ENCODE results near the gene TPCN1. TPM values are rescaled to one million over a fixed set of nuclear protein-coding genes. Genes with fewer than 3 reads are reported as not detected.
"Not testable (repeated sequence)": the region's sequence is repeated elsewhere in the genome, so short reads cannot be mapped to it uniquely, and the experiment has no call there.

The TPCN1 gene
- total RNA-seq, 1 experiment from 2014 or later: 13.5 TPM

GRCh38 chr12:113204804-113205203 is 16.5 kb upstream of the TPCN1 start:
- no peak overlapping the region for H4K8ac ChIP-seq (replicated peaks; ENCODE audit: insufficient read length, low read depth, low read length)
- H2BK5ac ChIP-seq (ENCODE audit: insufficient read length, low read length): no peak overlapping the region
- peaks cover 12 to 14% of the 10 kb centered on the region in 2 experiments for H3K4me1 Mint-ChIP-seq
- no peak overlapping the region for H3K9ac ChIP-seq (ENCODE audit: extremely low read depth, insufficient read length, low read length)
- H3K27me3 Mint-ChIP-seq (ENCODE audit: low read depth): no peaks in the 10 kb centered on the region; the same call in 1 of the 2 replicates
- WGBS (ENCODE audit: extremely low coverage, insufficient read length, low lambda C conversion rate): no CpG with 5 or more reads among the region's 3 CpGs
- no peaks in the 10 kb centered on the region for H3K79me2 ChIP-seq (ENCODE audit: insufficient read depth, low read length)
- H2BK120ac ChIP-seq (ENCODE audit: low read depth, low read length, poor library complexity, severe bottlenecking): no peak overlapping the region
- H4K91ac ChIP-seq (ENCODE audit: insufficient read length, low read depth, low read length): no peak overlapping the region
- no peak for DNase-seq
- no peaks in the 10 kb centered on the region for H3K23me2 ChIP-seq (ENCODE audit: insufficient read length, low read depth, low read length, poor library complexity, severe bottlenecking)
- no peak overlapping the region for H2BK15ac ChIP-seq (ENCODE audit: low read depth, low read length)
- H4K5ac ChIP-seq (ENCODE audit: insufficient read length, low read depth, low read length): no peak overlapping the region
- no peaks in the 10 kb centered on the region for H4K20me1 ChIP-seq (ENCODE audit: control insufficient read depth, insufficient read depth, insufficient read length)
- no peak overlapping the region for H3K27ac ChIP-seq (ENCODE audit: insufficient read length, low read depth, low read length)
- no peak overlapping the region for H2AK5ac ChIP-seq (ENCODE audit: insufficient read length, low read length)
- H3K23ac ChIP-seq (ENCODE audit: insufficient read length, low read depth, low read length): no peak overlapping the region
- H2BK12ac ChIP-seq (ENCODE audit: insufficient read length, low read depth, low read length): no peak overlapping the region
- H3K4me2 ChIP-seq (ENCODE audit: insufficient read depth, insufficient read length, low read length): no peak overlapping the region
- no peaks in the 10 kb centered on the region for H3K79me1 ChIP-seq (ENCODE audit: insufficient read depth, low read depth, low read length, poor library complexity, severe bottlenecking)
- H3K27me3 ChIP-seq (ENCODE audit: insufficient read depth, low read length): no peaks in the 10 kb centered on the region
- H3K27ac Mint-ChIP-seq: no peak overlapping the region
- no peak overlapping the region for H3K56ac ChIP-seq (ENCODE audit: insufficient read length, low read depth, low read length)
- peaks cover 0 to 6% of the 10 kb centered on the region in 2 experiments; a peak in 1 of 5 replicates for H3K9me3 Mint-ChIP-seq
- H3K18ac ChIP-seq (ENCODE audit: insufficient read length, low read depth, low read length): no peak overlapping the region
- TF ChIP-seq CTCF (conservative IDR thresholded peaks at IDR 0.05): no peak
- peaks cover 2 to 13% (median 6%) of the 10 kb centered on the region in 3 experiments; a peak in 6 of 7 replicates for H3K36me3 Mint-ChIP-seq (ENCODE audit: insufficient read depth in 1 of 3, low read depth in 3 of 3)
- no peak overlapping the region for H3K4me3 Mint-ChIP-seq
- H2BK20ac ChIP-seq (ENCODE audit: low read depth, low read length, poor library complexity, severe bottlenecking): no peak overlapping the region
- no peak overlapping the region for H2AFZ ChIP-seq (ENCODE audit: low read length)
- H3K4ac ChIP-seq (ENCODE audit: low read depth, low read length): no peak overlapping the region
- H3K4me1 ChIP-seq (ENCODE audit: insufficient read depth, low read length): peaks cover 3% of the 10 kb centered on the region; the same call in 1 of the 2 replicates
- no peaks in the 10 kb centered on the region for H3K9me3 ChIP-seq (ENCODE audit: control insufficient read depth, low read depth, low read length)
- no peak overlapping the region for H3K14ac ChIP-seq (ENCODE audit: insufficient read depth, low read length)
- no peak overlapping the region for H3T11ph ChIP-seq (ENCODE audit: low read length)

DNA sequence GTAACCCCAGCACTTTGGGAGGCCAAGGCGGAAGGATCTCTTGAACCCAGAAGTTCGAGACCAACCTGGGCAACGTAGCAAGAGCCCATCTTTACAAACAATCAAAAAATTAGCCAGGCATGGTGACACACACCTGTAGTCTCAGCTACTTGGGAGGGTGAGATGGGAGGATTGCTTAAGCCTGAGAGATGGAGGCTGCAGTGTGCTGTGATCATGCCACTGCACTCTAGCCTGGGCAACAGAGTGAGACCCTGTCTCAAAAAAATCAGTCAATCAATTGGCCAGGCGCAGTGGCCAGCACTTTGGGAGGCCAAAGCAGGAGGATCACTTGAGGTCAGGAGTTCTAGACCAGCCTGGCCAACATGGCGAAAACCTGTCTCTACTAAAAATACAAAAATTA is 14.5 kb upstream of the TPCN1 start:
- H3K27me3 ChIP-seq (ENCODE audit: insufficient read depth, low read length); H3K18ac ChIP-seq (ENCODE audit: insufficient read length, low read depth, low read length); H2AK5ac ChIP-seq (ENCODE audit: insufficient read length, low read length); H3K79me2 ChIP-seq (ENCODE audit: insufficient read depth, low read length); H2BK12ac ChIP-seq (ENCODE audit: insufficient read length, low read depth, low read length); H3K27ac ChIP-seq (ENCODE audit: insufficient read length, low read depth, low read length); H2BK120ac ChIP-seq (ENCODE audit: low read depth, low read length, poor library complexity, severe bottlenecking); H3K9ac ChIP-seq (ENCODE audit: extremely low read depth, insufficient read length, low read length); H3K4me1 ChIP-seq (ENCODE audit: insufficient read depth, low read length); H2BK5ac ChIP-seq (ENCODE audit: insufficient read length, low read length); H3K27me3 Mint-ChIP-seq (ENCODE audit: low read depth); DNase-seq; H3K79me1 ChIP-seq (ENCODE audit: insufficient read depth, low read depth, low read length, poor library complexity, severe bottlenecking); H3K9me3 Mint-ChIP-seq; H3K4me3 Mint-ChIP-seq; H4K20me1 ChIP-seq (ENCODE audit: control insufficient read depth, insufficient read depth, insufficient read length); H3K56ac ChIP-seq (ENCODE audit: insufficient read length, low read depth, low read length); H2AFZ ChIP-seq (ENCODE audit: low read length); H4K8ac ChIP-seq (replicated peaks; ENCODE audit: insufficient read length, low read depth, low read length); H3K23me2 ChIP-seq (ENCODE audit: insufficient read length, low read depth, low read length, poor library complexity, severe bottlenecking); H2BK15ac ChIP-seq (ENCODE audit: low read depth, low read length); H2BK20ac ChIP-seq (ENCODE audit: low read depth, low read length, poor library complexity, severe bottlenecking); H4K5ac ChIP-seq (ENCODE audit: insufficient read length, low read depth, low read length); H3K9me3 ChIP-seq (ENCODE audit: control insufficient read depth, low read depth, low read length); H3K14ac ChIP-seq (ENCODE audit: insufficient read depth, low read length); H3T11ph ChIP-seq (ENCODE audit: low read length); H4K91ac ChIP-seq (ENCODE audit: insufficient read length, low read depth, low read length); H3K23ac ChIP-seq (ENCODE audit: insufficient read length, low read depth, low read length); H3K4me2 ChIP-seq (ENCODE audit: insufficient read depth, insufficient read length, low read length); H3K4ac ChIP-seq (ENCODE audit: low read depth, low read length): not testable (repeated sequence)
- peak overlapping the region in 1 of 3 experiments; percentile 1; a peak in 1 of 7 replicates for H3K27ac Mint-ChIP-seq
- no CpG with 5 or more reads among the region's 5 CpGs for WGBS (ENCODE audit: extremely low coverage, insufficient read length, low lambda C conversion rate)
- peaks cover 12 to 14% of the 10 kb centered on the region in 2 experiments for H3K4me1 Mint-ChIP-seq
- peaks cover 2 to 13% (median 6%) of the 10 kb centered on the region in 3 experiments; a peak in 6 of 7 replicates for H3K36me3 Mint-ChIP-seq (ENCODE audit: insufficient read depth in 1 of 3, low read depth in 3 of 3)

Data from H9 (cell line).